ENCODE data around the gene DLGAP5. TPM values are rescaled to one million over a fixed set of nuclear protein-coding genes. Genes with fewer than 3 reads are reported as not detected.

Gene DLGAP5
- total and polyA plus RNA-seq, 7 donors = 0.03 to 0.29 (median 0.08) TPM; not detected in 3

GRCh38 chr14:55123852-55124639, 67.3 kb downstream of the DLGAP5 start:
- Histone ChIP-seq H3K4me1 (peaks cover 9% of the 10 kb centered on the region), H3K27ac (no peak overlapping the region), H3K9me3 (no peaks in the 10 kb centered on the region), H3K4me3 (no peak overlapping the region), H3K27me3 (ENCODE audit: insufficient read depth in 3 of 3, low read length in 2 of 3) (no peaks in the 10 kb centered on the region), H3K36me3 (ENCODE audit: insufficient read depth in 1 of 2, low read depth in 1 of 2) (no peaks in the 10 kb centered on the region)
- ATAC-seq = no peak
- DNase-seq = no peak
- TF ChIP-seq CTCF (IDR thresholded peaks at IDR 0.05) = no peak
- WGBS, 3 donors = 95 to 97% (median 96%) methylated on average over 9 of the region's 9 CpGs
- intact Hi-C loops (cut with DNase I) = no loop called here

GRCh38 chr14:55123101-55123500, 68.3 kb downstream of the DLGAP5 start:
- no peak for TF ChIP-seq CTCF (IDR thresholded peaks at IDR 0.05)
- Histone ChIP-seq H3K27me3 (ENCODE audit: insufficient read depth in 3 of 3, low read length in 2 of 3) (no peaks in the 10 kb centered on the region), H3K4me3 (no peak overlapping the region), H3K36me3 (ENCODE audit: insufficient read depth in 1 of 2, low read depth in 1 of 2) (no peaks in the 10 kb centered on the region), H3K9me3 (no peaks in the 10 kb centered on the region), H3K27ac (no peak overlapping the region), H3K4me1 (peaks cover 9% of the 10 kb centered on the region)
- WGBS, 3 donors = 79 to 83% (median 81%) methylated on average over 8 of the region's 8 CpGs
- intact Hi-C loops (cut with DNase I) = no loop called here
- ATAC-seq = peak in 1 of 4 donors; percentile 23
- DNase-seq = no peak

GRCh38 chr14:55122440-55122986, 68.9 kb downstream of the DLGAP5 start:
- Histone ChIP-seq H3K27me3 (ENCODE audit: insufficient read depth in 3 of 3, low read length in 2 of 3) (no peaks in the 10 kb centered on the region), H3K4me1 (peaks cover 14% of the 10 kb centered on the region), H3K27ac (no peak overlapping the region), H3K4me3 (no peak overlapping the region), H3K36me3 (ENCODE audit: insufficient read depth in 1 of 2, low read depth in 1 of 2) (no peaks in the 10 kb centered on the region), H3K9me3 (no peaks in the 10 kb centered on the region)
- 32 to 41% (median 32%) methylated on average over 8 of the region's 8 CpGs for WGBS, 3 donors
- no peak for TF ChIP-seq CTCF (IDR thresholded peaks at IDR 0.05)
- ATAC-seq (no peak), DNase-seq (no peak)
- intact Hi-C loops (cut with DNase I) = no loop called here

GRCh38 chr14:55121628-55122439, 69.6 kb downstream of the DLGAP5 start:
- ATAC-seq = no peak
- 87 to 90% (median 89%) methylated on average over 8 to 9 of the region's 9 CpGs for WGBS, 3 donors

More at GRCh38 chr14:55121628-55122439, 69.6 kb downstream of the DLGAP5 start:
- intact Hi-C loops (cut with DNase I) = no loop called here
- Histone ChIP-seq H3K27me3 (ENCODE audit: insufficient read depth in 3 of 3, low read length in 2 of 3) (no peaks in the 10 kb centered on the region), H3K36me3 (ENCODE audit: insufficient read depth in 1 of 2, low read depth in 1 of 2) (no peaks in the 10 kb centered on the region), H3K4me1 (peaks cover 17% of the 10 kb centered on the region), H3K9me3 (no peaks in the 10 kb centered on the region), H3K4me3 (no peak overlapping the region), H3K27ac (no peak overlapping the region)
- no peak for TF ChIP-seq CTCF (IDR thresholded peaks at IDR 0.05)
- DNase-seq = no peak

Data from psoas muscle (tissue), 8 donors.